Astrocyte of the cerebellum (primary cell): ENCODE results near the gene PLPP6.

Experiments
- DNase-seq: peaks from one replicate; pipeline ENCODE4 v3.0.0-alpha.2; 2011; ENCODE audit warnings: low read depth
- H3K4me3 ChIP-seq: 2 replicates; pipeline ENCODE4 v1.5.1; 2011; ENCODE audit warnings: mild to moderate bottlenecking, low read depth, low read length, moderate library complexity
- in situ Hi-C: cut with HindIII; loops from 2 replicates; pipeline ENCODE4 v1.10.0; 2017; ENCODE audit warnings: low sequenced_read_pairs
- TF ChIP-seq, protein P1 (sequence below): IDR thresholded peaks from 2 replicates; pipeline ENCODE4 v1.5.1; 2012; ENCODE audit warnings: low read length, low read depth, moderate library complexity, mild to moderate bottlenecking; ENCODE audit errors: missing control alignments

The PLPP6 gene

GRCh38 chr9:4686584-4686983, 24.5 kb downstream of the PLPP6 start:
- in situ Hi-C loops: no loop called here
- no peak for DNase-seq
- no peak overlapping the region for H3K4me3 ChIP-seq
- TF ChIP-seq, protein P1, sequence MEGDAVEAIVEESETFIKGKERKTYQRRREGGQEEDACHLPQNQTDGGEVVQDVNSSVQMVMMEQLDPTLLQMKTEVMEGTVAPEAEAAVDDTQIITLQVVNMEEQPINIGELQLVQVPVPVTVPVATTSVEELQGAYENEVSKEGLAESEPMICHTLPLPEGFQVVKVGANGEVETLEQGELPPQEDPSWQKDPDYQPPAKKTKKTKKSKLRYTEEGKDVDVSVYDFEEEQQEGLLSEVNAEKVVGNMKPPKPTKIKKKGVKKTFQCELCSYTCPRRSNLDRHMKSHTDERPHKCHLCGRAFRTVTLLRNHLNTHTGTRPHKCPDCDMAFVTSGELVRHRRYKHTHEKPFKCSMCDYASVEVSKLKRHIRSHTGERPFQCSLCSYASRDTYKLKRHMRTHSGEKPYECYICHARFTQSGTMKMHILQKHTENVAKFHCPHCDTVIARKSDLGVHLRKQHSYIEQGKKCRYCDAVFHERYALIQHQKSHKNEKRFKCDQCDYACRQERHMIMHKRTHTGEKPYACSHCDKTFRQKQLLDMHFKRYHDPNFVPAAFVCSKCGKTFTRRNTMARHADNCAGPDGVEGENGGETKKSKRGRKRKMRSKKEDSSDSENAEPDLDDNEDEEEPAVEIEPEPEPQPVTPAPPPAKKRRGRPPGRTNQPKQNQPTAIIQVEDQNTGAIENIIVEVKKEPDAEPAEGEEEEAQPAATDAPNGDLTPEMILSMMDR: no peak

DNA sequence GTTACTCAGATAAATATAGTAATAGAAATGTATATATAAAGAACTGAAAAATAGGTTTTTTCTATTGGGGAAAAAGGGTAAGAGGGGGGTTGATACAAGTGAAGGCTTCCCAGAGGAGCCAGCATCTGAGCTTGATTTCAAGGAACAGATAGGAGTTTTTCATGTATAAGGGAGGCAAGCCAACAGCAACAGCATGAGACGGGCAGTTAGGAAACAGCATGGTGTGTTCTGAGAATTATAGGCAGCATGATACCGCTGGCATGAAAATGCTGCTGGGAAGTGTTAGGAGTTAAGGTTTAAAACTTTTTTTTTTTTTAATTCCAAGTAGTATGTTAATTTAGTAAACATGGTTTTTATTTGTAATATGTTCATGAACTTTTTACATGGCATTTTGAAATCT, 26.9 kb downstream of the PLPP6 start:
- no peak overlapping the region for H3K4me3 ChIP-seq
- DNase-seq: no peak
- TF ChIP-seq, protein P1: no peak
- in situ Hi-C loops: no loop called here

DNA sequence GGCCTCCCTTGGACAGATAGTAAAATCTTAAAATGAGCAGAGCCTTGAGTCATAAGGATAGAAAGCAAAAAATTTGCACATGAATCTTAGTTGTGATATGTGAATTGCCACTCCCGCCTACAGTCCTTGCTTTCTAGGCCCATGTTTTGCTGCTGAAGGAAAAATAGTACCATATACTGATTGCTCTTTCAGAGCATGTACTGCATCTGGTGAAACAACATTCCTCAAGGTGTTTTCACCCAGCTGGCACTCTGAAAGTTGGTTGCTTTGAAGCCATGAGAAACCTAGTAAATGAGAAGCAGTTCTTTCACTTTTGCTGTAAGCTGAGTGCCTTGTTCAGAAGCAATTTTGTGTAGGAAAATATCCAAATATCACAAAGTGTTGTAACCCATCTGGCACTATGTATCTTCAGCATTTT, 27.6 kb downstream of the PLPP6 start:
- TF ChIP-seq, protein P1: no peak
- in situ Hi-C loops: no loop called here

GRCh38 chr9:4690144-4690543, 28.1 kb downstream of the PLPP6 start:
- in situ Hi-C loops: no loop called here
- no peak for DNase-seq
- TF ChIP-seq, protein P1: no peak
- no peak overlapping the region for H3K4me3 ChIP-seq

More for the DNA sequence above, 27.6 kb downstream of the PLPP6 start:
- DNase-seq: no peak
- H3K4me3 ChIP-seq: no peak overlapping the region

GRCh38 chr9:4691795-4692194, 29.7 kb downstream of the PLPP6 start:
- DNase-seq: no peak
- no peak overlapping the region for H3K4me3 ChIP-seq
- in situ Hi-C loops: no loop called here
- TF ChIP-seq, protein P1: no peak

GRCh38 chr9:4700091-4700490, 38.0 kb downstream of the PLPP6 start:
- no peak overlapping the region for H3K4me3 ChIP-seq
- TF ChIP-seq, protein P1: no peak
- in situ Hi-C loops: loop anchor here (5.0 kb wide), 1 partner anchor 73 kb away; no protein-coding TSS in a partner anchor
- DNase-seq: no peak

DNA sequence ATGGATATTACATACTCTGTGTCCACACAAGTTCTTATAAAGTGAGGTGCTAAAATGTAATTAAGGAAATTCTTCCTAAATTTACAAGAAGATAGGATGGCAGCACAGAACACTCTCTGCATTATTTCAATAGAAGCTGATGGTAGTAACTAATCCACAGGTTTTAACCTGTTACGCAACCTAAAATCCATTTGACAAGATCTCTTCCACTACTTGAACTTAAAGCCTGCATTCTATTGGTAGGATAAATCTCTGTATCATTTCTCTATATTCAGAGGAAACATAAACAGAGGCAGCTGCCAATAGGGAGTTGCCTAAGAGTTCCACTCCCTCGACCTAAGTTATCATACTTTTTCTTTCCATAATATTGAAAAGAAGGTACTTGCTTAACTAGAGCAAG, 38.8 kb downstream of the PLPP6 start:
- no peak for DNase-seq
- in situ Hi-C loops: loop anchor here (5.0 kb wide), 1 partner anchor 74 kb away; no protein-coding TSS in a partner anchor
- TF ChIP-seq, protein P1: no peak
- H3K4me3 ChIP-seq: no peak overlapping the region
